ENCODE measurements around the gene PARVG.

Gene PARVG

GRCh38 chr22:44142421-44143104 is 38.2 kb upstream of the PARVG start:
- no peak for DNase-seq (ENCODE audit: low read depth, low spot score)
- Histone ChIP-seq H3K4me1 (ENCODE audit: control insufficient read depth, insufficient read depth, low read length) (peaks cover 17% of the 10 kb centered on the region), H3K4me3 (ENCODE audit: low read length) (no peak overlapping the region), H3K27ac (ENCODE audit: low read length) (no peak overlapping the region), H3K27me3 (ENCODE audit: control insufficient read depth, insufficient read depth, low read length) (no peaks in the 10 kb centered on the region), H3K36me3 (ENCODE audit: control insufficient read depth, insufficient read depth, low read length) (no peaks in the 10 kb centered on the region), H3K9me3 (ENCODE audit: control insufficient read depth, insufficient read depth, low read length) (no peaks in the 10 kb centered on the region)
- WGBS (ENCODE audit: insufficient coverage, insufficient read length) = no CpG with 5 or more reads among the region's 16 CpGs

- Histone ChIP-seq H3K4me1 (ENCODE audit: control insufficient read depth, insufficient read depth, low read length) (peaks cover 18% of the 10 kb centered on the region), H3K4me3 (ENCODE audit: low read length) (no peak overlapping the region), H3K9me3 (ENCODE audit: control insufficient read depth, insufficient read depth, low read length) (no peaks in the 10 kb centered on the region), H3K36me3 (ENCODE audit: control insufficient read depth, insufficient read depth, low read length) (no peaks in the 10 kb centered on the region), H3K27ac (ENCODE audit: low read length) (no peak overlapping the region), H3K27me3 (ENCODE audit: control insufficient read depth, insufficient read depth, low read length) (no peaks in the 10 kb centered on the region)
- no CpG with 5 or more reads among the region's 4 CpGs for WGBS (ENCODE audit: insufficient coverage, insufficient read length)
- DNase-seq (ENCODE audit: low read depth, low spot score) = no peak
Observed at GRCh38 chr22:44143105-44143474, 37.6 kb upstream of the PARVG start.

GRCh38 chr22:44143579-44143978 is 37.1 kb upstream of the PARVG start:
- Histone ChIP-seq H3K27ac (ENCODE audit: low read length) (no peak overlapping the region), H3K4me1 (ENCODE audit: control insufficient read depth, insufficient read depth, low read length) (peaks cover 19% of the 10 kb centered on the region), H3K9me3 (ENCODE audit: control insufficient read depth, insufficient read depth, low read length) (no peaks in the 10 kb centered on the region), H3K4me3 (ENCODE audit: low read length) (no peak overlapping the region), H3K27me3 (ENCODE audit: control insufficient read depth, insufficient read depth, low read length) (no peaks in the 10 kb centered on the region), H3K36me3 (ENCODE audit: control insufficient read depth, insufficient read depth, low read length) (no peaks in the 10 kb centered on the region)
- WGBS (ENCODE audit: insufficient coverage, insufficient read length) = no CpG with 5 or more reads among the region's 9 CpGs
- DNase-seq (ENCODE audit: low read depth, low spot score) = no peak

- Histone ChIP-seq H3K4me3 (ENCODE audit: low read length) (no peak overlapping the region), H3K36me3 (ENCODE audit: control insufficient read depth, insufficient read depth, low read length) (no peaks in the 10 kb centered on the region), H3K27me3 (ENCODE audit: control insufficient read depth, insufficient read depth, low read length) (no peaks in the 10 kb centered on the region), H3K9me3 (ENCODE audit: control insufficient read depth, insufficient read depth, low read length) (no peaks in the 10 kb centered on the region), H3K4me1 (ENCODE audit: control insufficient read depth, insufficient read depth, low read length) (peaks cover 23% of the 10 kb centered on the region), H3K27ac (ENCODE audit: low read length) (no peak overlapping the region)
- DNase-seq (ENCODE audit: low read depth, low spot score) = no peak
- no CpG with 5 or more reads among the region's 10 CpGs for WGBS (ENCODE audit: insufficient coverage, insufficient read length)
Observed at GRCh38 chr22:44144046-44144569, 36.6 kb upstream of the PARVG start.

- H3K4me3 ChIP-seq (ENCODE audit: low read length) = no peak overlapping the region
- DNase-seq (ENCODE audit: low read depth, low spot score) = no peak
- H3K36me3 ChIP-seq (ENCODE audit: control insufficient read depth, insufficient read depth, low read length) = no peaks in the 10 kb centered on the region
- no peak overlapping the region for H3K27ac ChIP-seq (ENCODE audit: low read length)
- H3K27me3 ChIP-seq (ENCODE audit: control insufficient read depth, insufficient read depth, low read length) = no peaks in the 10 kb centered on the region
- no peaks in the 10 kb centered on the region for H3K9me3 ChIP-seq (ENCODE audit: control insufficient read depth, insufficient read depth, low read length)
- H3K4me1 ChIP-seq (ENCODE audit: control insufficient read depth, insufficient read depth, low read length) = peaks cover 23% of the 10 kb centered on the region
- no CpG with 5 or more reads among the region's 8 CpGs for WGBS (ENCODE audit: insufficient coverage, insufficient read length)
Observed at GRCh38 chr22:44145544-44145943, 35.2 kb upstream of the PARVG start.

- Histone ChIP-seq H3K9me3 (ENCODE audit: control insufficient read depth, insufficient read depth, low read length) (no peaks in the 10 kb centered on the region), H3K4me1 (ENCODE audit: control insufficient read depth, insufficient read depth, low read length) (peaks cover 23% of the 10 kb centered on the region), H3K36me3 (ENCODE audit: control insufficient read depth, insufficient read depth, low read length) (no peaks in the 10 kb centered on the region), H3K27ac (ENCODE audit: low read length) (peak overlapping the region; percentile 91), H3K4me3 (ENCODE audit: low read length) (no peak overlapping the region), H3K27me3 (ENCODE audit: control insufficient read depth, insufficient read depth, low read length) (no peaks in the 10 kb centered on the region)
- no peak for DNase-seq (ENCODE audit: low read depth, low spot score)
- no CpG with 5 or more reads among the region's 33 CpGs for WGBS (ENCODE audit: insufficient coverage, insufficient read length)
Observed at GRCh38 chr22:44146088-44146861, 34.5 kb upstream of the PARVG start.

- no peak for DNase-seq (ENCODE audit: low read depth, low spot score)
- peaks cover 23% of the 10 kb centered on the region for H3K4me1 ChIP-seq (ENCODE audit: control insufficient read depth, insufficient read depth, low read length)
- no peak overlapping the region for H3K4me3 ChIP-seq (ENCODE audit: low read length)
- WGBS (ENCODE audit: insufficient coverage, insufficient read length) = no CpG with 5 or more reads among the region's 12 CpGs
- no peaks in the 10 kb centered on the region for H3K27me3 ChIP-seq (ENCODE audit: control insufficient read depth, insufficient read depth, low read length)
- no peaks in the 10 kb centered on the region for H3K36me3 ChIP-seq (ENCODE audit: control insufficient read depth, insufficient read depth, low read length)
- no peaks in the 10 kb centered on the region for H3K9me3 ChIP-seq (ENCODE audit: control insufficient read depth, insufficient read depth, low read length)
- H3K27ac ChIP-seq (ENCODE audit: low read length) = peak overlapping the region; percentile 52
Observed at GRCh38 chr22:44147008-44147645, 33.6 kb upstream of the PARVG start.

- H3K36me3 ChIP-seq (ENCODE audit: control insufficient read depth, insufficient read depth, low read length) = no peaks in the 10 kb centered on the region
- H3K4me1 ChIP-seq (ENCODE audit: control insufficient read depth, insufficient read depth, low read length) = peaks cover 23% of the 10 kb centered on the region
- no CpG with 5 or more reads among the region's 27 CpGs for WGBS (ENCODE audit: insufficient coverage, insufficient read length)
- H3K4me3 ChIP-seq (ENCODE audit: low read length) = no peak overlapping the region
- H3K27me3 ChIP-seq (ENCODE audit: control insufficient read depth, insufficient read depth, low read length) = no peaks in the 10 kb centered on the region
- peak overlapping the region; percentile 83 for H3K27ac ChIP-seq (ENCODE audit: low read length)
- DNase-seq (ENCODE audit: low read depth, low spot score) = peak; percentile 91
- no peaks in the 10 kb centered on the region for H3K9me3 ChIP-seq (ENCODE audit: control insufficient read depth, insufficient read depth, low read length)
Observed at GRCh38 chr22:44147821-44148574, 32.7 kb upstream of the PARVG start.

- DNase-seq (ENCODE audit: low read depth, low spot score) = no peak
- H3K36me3 ChIP-seq (ENCODE audit: control insufficient read depth, insufficient read depth, low read length) = no peaks in the 10 kb centered on the region
- H3K4me1 ChIP-seq (ENCODE audit: control insufficient read depth, insufficient read depth, low read length) = peaks cover 15% of the 10 kb centered on the region
- no peaks in the 10 kb centered on the region for H3K9me3 ChIP-seq (ENCODE audit: control insufficient read depth, insufficient read depth, low read length)
- no peak overlapping the region for H3K27ac ChIP-seq (ENCODE audit: low read length)
- H3K4me3 ChIP-seq (ENCODE audit: low read length) = no peak overlapping the region
- no CpG with 5 or more reads among the region's 4 CpGs for WGBS (ENCODE audit: insufficient coverage, insufficient read length)
- no peaks in the 10 kb centered on the region for H3K27me3 ChIP-seq (ENCODE audit: control insufficient read depth, insufficient read depth, low read length)
Observed at GRCh38 chr22:44151676-44152075, 29.0 kb upstream of the PARVG start.

GRCh38 chr22:44153710-44154109 is 27.0 kb upstream of the PARVG start:
- Histone ChIP-seq H3K4me1 (ENCODE audit: control insufficient read depth, insufficient read depth, low read length) (peaks cover 8% of the 10 kb centered on the region), H3K27ac (ENCODE audit: low read length) (no peak overlapping the region), H3K9me3 (ENCODE audit: control insufficient read depth, insufficient read depth, low read length) (no peaks in the 10 kb centered on the region), H3K36me3 (ENCODE audit: control insufficient read depth, insufficient read depth, low read length) (no peaks in the 10 kb centered on the region), H3K4me3 (ENCODE audit: low read length) (no peak overlapping the region), H3K27me3 (ENCODE audit: control insufficient read depth, insufficient read depth, low read length) (no peaks in the 10 kb centered on the region)
- DNase-seq (ENCODE audit: low read depth, low spot score) = no peak
- no CpG with 5 or more reads among the region's 10 CpGs for WGBS (ENCODE audit: insufficient coverage, insufficient read length)

Data from iPS DF 6.9 (cell line).